GM23248 (cell line): ENCODE data around the gene KCTD16.

Experiments used
- EZH2 ChIP-seq: fragments of 200-600 bp; sonication (generic); IDR thresholded peaks from 2 replicates; pipeline ENCODE4 v1.6.1; 2018; ENCODE audit warnings: antibody characterized with exemption, mild to moderate bottlenecking; ENCODE audit not compliant: insufficient read depth, poor library complexity, severe bottlenecking
- EZH2phosphoT487 ChIP-seq: fragments of 200-600 bp; sonication (generic); IDR thresholded peaks from 2 replicates; pipeline ENCODE4 v1.6.1; 2018; ENCODE audit warnings: antibody characterized with exemption, moderate library complexity, mild to moderate bottlenecking, low read depth; ENCODE audit not compliant: insufficient read depth

DNA sequence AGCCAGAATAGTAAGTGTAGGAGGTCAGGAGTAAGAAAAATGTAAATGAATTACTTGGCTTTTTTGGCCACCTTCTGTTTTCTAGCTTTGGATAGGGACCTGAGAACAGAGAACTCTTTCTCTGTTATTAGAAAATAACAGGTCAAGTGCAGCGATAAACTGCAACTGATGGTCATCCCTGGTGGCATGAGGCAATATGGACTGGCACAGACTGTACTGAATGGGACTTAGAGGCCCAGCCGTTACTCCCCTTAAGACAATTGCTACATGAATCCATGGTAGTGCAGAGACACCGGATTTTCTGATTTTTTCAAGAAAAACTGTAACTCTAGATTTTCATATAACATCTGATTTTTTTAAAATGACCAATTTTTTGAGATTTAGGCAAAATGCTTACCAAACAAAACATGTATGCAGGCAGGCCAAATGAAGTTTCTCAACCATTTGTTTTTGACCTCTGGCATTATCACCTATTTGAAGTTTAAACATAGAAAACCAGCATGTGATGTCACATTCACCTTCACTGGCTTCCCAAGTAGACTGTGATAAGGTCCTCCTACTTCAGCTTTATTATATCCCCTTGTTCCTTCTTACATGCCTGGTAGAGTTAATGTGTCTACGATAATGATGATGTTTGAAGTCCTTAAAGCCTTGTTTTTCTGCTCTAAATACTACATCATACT, 262.6 kb downstream of the KCTD16 start:
- TF ChIP-seq EZH2phosphoT487 (no peak), EZH2 (no peak)
